Activated T-cell treated with anti-CD3 and anti-CD28 coated beads, Interleukin-2, amount 50 U/mL, for 1 hour (primary cell): ENCODE data around the gene IGFBP4.
A peak's percentile ranks its signal among the peaks of the same experiment; 100 is the strongest.
"Not testable (repeated sequence)": the region's sequence is repeated elsewhere in the genome, so short reads cannot be mapped to it uniquely, and the experiment has no call there.

Experiments
- DNase-seq: peaks from one replicate; pipeline ENCODE4 v3.0.0-alpha.2; 2020

The IGFBP4 gene

GRCh38 chr17:40443196-40443987 is at the start of gene IGFBP4:
Gene IGFBP4, plus strand, starts transcription at chr17:40443450. Its CDS starts 286 bp downstream, at chr17:40443736.
- DNase-seq: peak; percentile 77

GRCh38 chr17:40399185-40399584 is 44.1 kb upstream of the IGFBP4 start:
- DNase-seq: peak; percentile 40

GRCh38 chr17:40402668-40403067 is 40.6 kb upstream of the IGFBP4 start:
- no peak for DNase-seq

- no peak for DNase-seq
Measured at GRCh38 chr17:40404003-40404402, 39.2 kb upstream of the IGFBP4 start.

GRCh38 chr17:40407460-40407859 is 35.8 kb upstream of the IGFBP4 start:
- DNase-seq: no peak

- DNase-seq: not testable (repeated sequence)
Measured at GRCh38 chr17:40409540-40409939, 33.7 kb upstream of the IGFBP4 start.

GRCh38 chr17:40410082-40410481 is 33.2 kb upstream of the IGFBP4 start:
- no peak for DNase-seq

GRCh38 chr17:40411821-40412220 is 31.4 kb upstream of the IGFBP4 start:
- no peak for DNase-seq

- no peak for DNase-seq
Measured at GRCh38 chr17:40412880-40413279, 30.4 kb upstream of the IGFBP4 start.

- not testable (repeated sequence) for DNase-seq
Measured at GRCh38 chr17:40414312-40414711, 28.9 kb upstream of the IGFBP4 start.

- no peak for DNase-seq
Measured at GRCh38 chr17:40415390-40415789, 27.9 kb upstream of the IGFBP4 start.

GRCh38 chr17:40416671-40417070 is 26.6 kb upstream of the IGFBP4 start:
- no peak for DNase-seq

- DNase-seq: no peak
Measured at GRCh38 chr17:40417258-40417608, 26.0 kb upstream of the IGFBP4 start.

GRCh38 chr17:40417609-40418427 is 25.4 kb upstream of the IGFBP4 start, which contains the start of gene TOP2A:
Gene TOP2A, minus strand, starts transcription at chr17:40417896. Its CDS starts 105 bp downstream, at chr17:40417791.
- peak; percentile 99 for DNase-seq

GRCh38 chr17:40418428-40418706 is 24.9 kb upstream of the IGFBP4 start:
- no peak for DNase-seq

GRCh38 chr17:40419559-40420331 is 23.5 kb upstream of the IGFBP4 start:
- no peak for DNase-seq

GRCh38 chr17:40422990-40423633 is 20.1 kb upstream of the IGFBP4 start:
- no peak for DNase-seq

- peak; percentile 14 for DNase-seq
Measured at GRCh38 chr17:40425741-40426140, 17.5 kb upstream of the IGFBP4 start.

GRCh38 chr17:40427002-40427491 is 16.2 kb upstream of the IGFBP4 start:
- DNase-seq: peak; percentile 18

- peak; percentile 7 for DNase-seq
Measured at GRCh38 chr17:40430272-40431230, 12.7 kb upstream of the IGFBP4 start.

- peak; percentile 10 for DNase-seq
Measured at GRCh38 chr17:40431231-40431602, 12.0 kb upstream of the IGFBP4 start.
